HG02852 (cell line): ENCODE data around the gene ENDOD1.

ENCODE experiments used
- ATAC-seq: cut with Tn5 transposase; IDR thresholded peaks from one replicate; pipeline ENCODE4 v1.9.1; 2021; ENCODE audit warnings: mild to moderate bottlenecking, moderate library complexity; ENCODE audit not compliant: unreplicated experiment

The ENDOD1 gene

DNA sequence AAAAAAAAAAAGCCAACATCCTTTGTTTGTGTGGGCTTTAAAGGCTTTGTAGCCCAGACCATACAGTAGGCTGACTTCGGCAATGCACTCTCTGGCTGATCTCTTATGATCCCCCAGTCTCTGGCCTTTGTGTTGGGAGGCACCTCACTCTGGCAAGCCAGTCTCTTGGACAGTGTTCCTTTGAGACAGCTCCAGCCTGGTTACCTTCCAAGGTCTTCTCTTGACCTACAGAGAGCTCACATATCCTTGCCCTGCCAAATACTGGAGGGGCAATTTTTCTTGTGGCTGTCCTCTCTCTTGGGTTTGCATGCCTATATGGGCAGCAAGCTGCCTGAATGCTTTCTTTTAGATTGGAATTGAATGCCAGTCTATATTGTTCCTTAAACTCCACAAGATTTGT is 71.6 kb downstream of the ENDOD1 start:
- ATAC-seq: no peak

DNA sequence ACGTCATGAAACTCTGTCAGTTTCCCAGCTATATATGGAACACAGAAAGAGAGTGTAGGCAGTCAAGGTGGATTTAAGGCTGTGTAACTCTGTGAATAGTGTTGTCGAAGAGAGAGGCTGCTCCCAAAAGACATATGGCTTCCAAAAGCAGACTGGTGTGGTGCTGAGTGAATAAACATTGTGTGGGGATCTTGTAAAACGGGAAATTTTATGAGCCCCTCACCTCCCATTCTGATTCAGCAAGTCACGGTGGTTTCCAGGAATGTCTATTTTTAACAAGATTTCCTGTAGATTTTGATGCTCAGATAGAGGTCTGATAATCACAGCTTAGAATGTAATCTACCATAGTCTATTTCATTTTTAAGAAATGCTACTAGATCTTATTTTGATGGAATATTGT is 73.5 kb downstream of the ENDOD1 start:
- ATAC-seq: no peak

DNA sequence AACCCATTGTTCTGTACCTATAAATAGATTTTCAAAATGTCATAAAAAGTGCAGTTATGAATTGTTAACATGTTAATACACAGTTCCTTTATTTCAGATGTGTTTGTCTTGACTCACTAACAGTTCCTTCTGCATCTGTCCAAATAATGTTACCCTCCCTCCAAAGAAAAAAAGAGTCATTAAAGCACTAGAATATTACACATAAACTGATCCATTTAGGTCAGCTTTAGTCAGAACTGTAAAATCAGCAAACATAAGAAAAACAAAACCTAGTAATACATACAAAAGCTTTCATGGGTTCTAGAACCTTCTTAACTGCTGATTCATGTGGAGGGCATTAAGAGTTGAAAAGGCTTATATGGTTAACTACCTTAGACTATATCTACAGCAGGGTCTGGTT is 76.0 kb downstream of the ENDOD1 start:
- no peak for ATAC-seq

DNA sequence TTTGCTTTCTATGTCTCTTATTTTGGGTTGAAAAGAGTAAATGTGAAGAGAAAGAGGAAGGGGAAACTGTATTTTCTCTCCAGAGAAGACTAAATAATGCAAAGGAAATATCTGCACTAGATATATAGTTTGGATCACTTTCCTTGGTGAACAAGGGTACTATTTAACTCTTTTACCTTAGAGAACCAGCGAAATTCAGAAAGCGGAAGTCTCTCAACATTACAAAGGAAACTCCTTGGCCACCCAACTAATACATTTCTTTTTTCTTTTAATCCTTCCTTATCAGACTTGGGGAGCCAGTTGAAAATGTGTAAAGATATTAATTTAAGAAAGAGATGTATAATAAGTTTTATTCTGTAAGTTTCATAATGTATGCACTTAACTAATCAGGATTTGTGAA is 77.1 kb downstream of the ENDOD1 start:
- ATAC-seq: no peak

DNA sequence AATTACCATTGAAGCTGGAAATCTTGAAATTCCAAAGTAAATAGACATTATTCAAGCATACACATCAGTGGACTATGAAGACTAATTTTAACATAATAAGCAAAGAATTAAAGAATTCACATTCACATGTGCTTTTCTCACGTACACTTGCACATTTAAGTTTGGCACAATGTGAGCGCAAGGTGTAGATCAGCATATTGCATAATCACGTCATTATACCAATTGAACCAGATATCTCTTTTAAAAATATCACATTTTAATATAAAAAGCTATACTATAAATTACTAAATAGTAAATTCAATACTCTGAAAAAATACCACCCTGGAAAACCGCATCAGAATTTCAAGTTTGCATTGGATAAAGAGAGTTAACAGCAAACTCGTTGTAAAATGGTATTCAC is 80.6 kb downstream of the ENDOD1 start:
- no peak for ATAC-seq

DNA sequence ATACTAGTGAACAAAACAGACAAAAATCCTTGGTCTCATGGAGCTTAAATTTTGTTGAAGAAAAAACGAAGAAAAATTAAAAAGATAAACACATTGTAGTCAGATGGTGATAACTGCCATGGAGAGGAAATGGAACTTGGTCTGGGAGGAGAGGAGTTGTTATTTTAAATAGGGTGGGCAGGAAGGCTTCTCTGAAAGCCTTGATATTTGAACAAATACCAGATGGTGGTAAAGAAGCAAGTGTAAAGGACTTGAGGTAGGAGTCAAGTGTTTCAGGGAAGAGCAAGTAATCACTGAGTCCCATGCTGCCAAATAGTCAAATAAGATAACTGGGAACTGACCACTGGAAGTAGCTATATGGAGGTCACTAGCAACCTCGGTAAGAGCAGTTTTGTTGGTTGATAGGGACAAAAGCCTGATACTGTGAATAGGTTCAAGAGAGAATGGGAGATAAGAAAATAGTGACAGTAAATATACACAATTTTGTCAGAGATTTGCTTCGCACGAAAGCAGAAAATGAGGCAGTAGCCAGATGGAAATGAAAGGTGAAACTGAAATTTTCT is 86.3 kb downstream of the ENDOD1 start:
- no peak for ATAC-seq
